ENCODE data around the gene TM9SF1. TPM values are rescaled to one million over a fixed set of nuclear protein-coding genes. Genes with fewer than 3 reads are reported as not detected.

TM9SF1 gene
- total RNA-seq, 5 donors from 2014 or later (not counting 1 experiment from before 2014, with no cell fraction given): 19.0 to 29.5 (median 21.8) TPM

DNA sequence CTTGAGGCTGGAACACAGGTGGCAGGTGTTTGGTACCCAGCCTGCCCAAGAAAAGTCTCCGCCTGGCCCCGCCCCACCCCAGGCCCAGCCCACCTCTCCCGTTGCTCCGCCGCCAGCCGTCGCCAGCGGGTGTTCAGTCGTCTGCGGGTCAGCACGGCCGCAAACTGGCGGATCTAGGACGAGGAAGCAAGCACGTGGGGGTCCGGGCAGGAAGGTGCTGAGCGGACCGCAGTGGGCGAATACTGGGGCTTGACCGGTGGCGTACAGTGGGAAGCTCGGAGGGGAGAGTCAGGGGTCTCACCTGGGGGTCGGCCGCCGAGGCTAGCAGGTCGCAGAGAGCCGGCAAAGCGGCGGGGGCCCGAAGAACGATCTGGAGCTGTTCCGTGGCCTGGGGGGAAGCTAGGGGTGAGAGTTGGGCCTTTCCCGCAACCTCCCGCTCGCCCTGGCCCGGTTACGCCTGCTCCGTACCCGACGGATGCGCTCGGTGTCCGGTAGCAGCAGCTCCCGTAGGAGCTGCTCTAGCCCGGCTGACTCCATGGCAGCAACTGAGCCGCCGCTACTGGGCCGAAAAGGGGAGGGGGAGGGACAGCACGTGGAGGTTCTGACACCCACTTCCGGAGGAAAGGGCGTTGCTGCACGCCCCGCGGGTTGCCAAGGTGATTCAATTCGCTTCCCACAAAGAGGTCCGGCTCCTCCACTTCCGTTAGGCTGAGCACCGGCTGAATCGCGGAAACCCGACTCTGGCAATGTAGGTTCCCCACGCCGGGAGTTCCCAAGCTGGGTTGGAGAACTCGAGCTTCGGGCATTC is 6.8 kb downstream of the TM9SF1 start, which contains the start of gene IPO4:
Gene IPO4, minus strand, starts transcription at position 566 of the 808 bp plus-strand sequence. Its CDS starts 29 bp downstream, at position 537.
- Mint-ChIP-seq H3K27ac (peak within 1 kb of the TSS; percentile 89 to 94), H3K9me3 (no peaks in the 10 kb centered on the region), H3K36me3 (peaks cover 29% of the 10 kb centered on the region), H3K4me3 (peak within 1 kb of the TSS; percentile 86 to 89 (median 89)), H3K27me3 (no peaks in the 10 kb centered on the region), H3K4me1 (peaks cover 38 to 50% (median 40%) of the 10 kb centered on the region in 3 donors)
- H3K4me1 ChIP-seq (ENCODE audit: control insufficient read depth in 1 of 2, extremely low read depth in 1 of 2, insufficient read depth in 2 of 2, low read length in 2 of 2): peaks cover 3 to 36% of the 10 kb centered on the region in 2 experiments
- H3K4me3 ChIP-seq (ENCODE audit: control insufficient read depth in 1 of 2, extremely low read depth in 1 of 2, low read length in 1 of 2): peak within 1 kb of the TSS; percentile 84 to 89
- H3K27me3 ChIP-seq (replicated peaks in 1 of 2; ENCODE audit: control insufficient read depth in 2 of 2, extremely low read depth in 1 of 2, insufficient read depth in 2 of 2, low read length in 1 of 2): no peaks in the 10 kb centered on the region
- peak; percentile 83 to 97 (median 94) for DNase-seq
- POLR2A ChIA-PET: interaction anchor here (0.6 to 1.1 kb wide), 5 partner anchors 27 to 110 kb away, joined by 3 to 7 read pairs (median 4); partner anchors contain the start of genes DCAF11 (in 2 of the 2), NRL (in 2 of the 2) and IRF9 (in 1 of the 2)
- no peaks in the 10 kb centered on the region for H3K9me3 ChIP-seq
- peaks cover 22 to 58% of the 10 kb centered on the region in 2 donors for H3K36me3 ChIP-seq (ENCODE audit: control insufficient read depth in 2 of 2, extremely low read depth in 1 of 2, insufficient read depth in 1 of 2, low read length in 1 of 2)
- peak within 1 kb of the TSS; percentile 70 for H3K27ac ChIP-seq (ENCODE audit: low read length)
- under 1% methylated on average over 60 of the region's 65 CpGs for WGBS (ENCODE audit: insufficient coverage)
- CTCF ChIA-PET: interaction anchor here (0.6 to 1.7 kb wide), 5 partner anchors 15 to 54 kb away, joined by 3 to 10 read pairs (median 3); partner anchors contain the start of genes IRF9 (in 1 of the 2), MDP1 (in 1 of the 2) and TINF2 (in 1 of the 2)
- ATAC-seq (replicated peaks in 1 of 4): peak; percentile 91 to 95 (median 94)

DNA sequence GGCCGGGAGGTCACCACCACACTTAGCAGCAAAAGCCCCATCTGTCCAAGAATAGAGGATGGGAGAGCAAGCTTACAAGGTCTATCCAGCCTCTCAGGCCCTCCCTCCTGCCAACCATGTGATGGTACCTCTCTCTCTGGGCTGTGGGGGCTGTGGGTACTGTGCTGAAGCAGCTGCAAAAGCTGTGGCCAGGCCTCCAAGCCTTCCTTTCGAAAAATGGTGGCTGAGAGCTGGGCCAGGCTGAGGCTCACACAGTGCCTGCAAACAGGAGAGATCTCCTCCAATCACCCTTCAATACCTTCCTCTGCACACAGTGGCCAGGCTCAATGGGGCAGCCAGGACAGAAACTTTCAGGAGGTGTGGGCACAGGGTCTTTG is 7.7 kb downstream of the TM9SF1 start:
- H3K36me3 ChIP-seq (ENCODE audit: control insufficient read depth in 2 of 2, extremely low read depth in 1 of 2, insufficient read depth in 1 of 2, low read length in 1 of 2): peaks cover 21 to 61% of the 10 kb centered on the region in 2 donors
- H3K4me1 Mint-ChIP-seq: peaks cover 33 to 43% (median 36%) of the 10 kb centered on the region in 3 donors
- H3K9me3 Mint-ChIP-seq: no peaks in the 10 kb centered on the region
- no peak for ATAC-seq (replicated peaks in 1 of 4)
- WGBS (ENCODE audit: insufficient coverage): 67% methylated on average over 1 of the region's 2 CpGs
- no peak for DNase-seq
- POLR2A ChIA-PET: interaction anchor here in 1 of 2 donors (0.8 kb wide), 1 partner anchor 26 kb away, joined by 3 read pairs; the partner anchor contains the start of gene IRF9
- CTCF ChIA-PET: interaction anchor here in 1 of 2 donors (1.3 kb wide), 1 partner anchor 26 kb away, joined by 4 read pairs; the partner anchor contains the start of gene IRF9
- peak overlapping the region; percentile 86 to 89 (median 89) for H3K4me3 Mint-ChIP-seq
- H3K9me3 ChIP-seq: no peaks in the 10 kb centered on the region
- peak overlapping the region; percentile 70 for H3K27ac ChIP-seq (ENCODE audit: low read length)
- no peaks in the 10 kb centered on the region for H3K27me3 ChIP-seq (replicated peaks in 1 of 2; ENCODE audit: control insufficient read depth in 2 of 2, extremely low read depth in 1 of 2, insufficient read depth in 2 of 2, low read length in 1 of 2)
- no peaks in the 10 kb centered on the region for H3K27me3 Mint-ChIP-seq
- H3K36me3 Mint-ChIP-seq: peaks cover 26% of the 10 kb centered on the region
- H3K4me1 ChIP-seq (ENCODE audit: control insufficient read depth in 1 of 2, extremely low read depth in 1 of 2, insufficient read depth in 2 of 2, low read length in 2 of 2): peaks cover 3 to 30% of the 10 kb centered on the region in 2 experiments
- H3K4me3 ChIP-seq (ENCODE audit: control insufficient read depth in 1 of 2, extremely low read depth in 1 of 2, low read length in 1 of 2): peak overlapping the region; percentile 84 to 89
- H3K27ac Mint-ChIP-seq: peak overlapping the region; percentile 89 to 94

DNA sequence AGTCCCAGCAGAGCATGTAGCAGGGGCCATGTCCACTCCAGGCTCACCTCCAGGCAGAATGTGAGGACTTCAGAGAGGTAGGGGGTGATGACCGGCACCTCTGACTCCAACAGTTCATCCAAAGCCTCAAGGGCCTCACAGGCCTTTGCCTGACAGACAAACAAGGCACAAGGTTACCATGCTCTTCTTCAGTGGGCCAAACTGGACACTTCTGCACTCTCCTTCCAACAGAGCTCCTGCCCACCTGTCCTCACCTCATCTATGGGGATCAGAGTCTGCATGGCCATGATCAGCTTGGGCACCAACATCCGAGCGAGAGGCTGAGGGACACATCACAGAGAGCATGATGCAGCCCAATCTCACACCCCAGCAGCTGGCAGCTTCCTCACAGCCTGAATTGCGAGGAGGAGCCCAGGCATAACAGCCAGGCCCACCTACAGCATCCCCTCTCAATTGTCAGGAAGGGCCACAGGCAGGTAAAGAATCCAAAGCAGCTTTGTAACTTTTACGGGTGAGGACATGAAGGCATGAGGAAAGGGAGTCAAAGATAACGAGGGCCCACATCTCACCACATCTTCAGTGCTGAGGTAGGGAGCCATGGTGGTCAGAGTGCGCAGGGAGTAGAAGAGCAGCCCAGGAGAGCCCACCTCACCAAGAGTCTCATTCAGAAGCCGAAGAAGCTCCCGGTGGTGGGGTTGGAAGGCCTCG is 8.3 kb downstream of the TM9SF1 start:
- Histone ChIP-seq H3K9me3 (no peaks in the 10 kb centered on the region), H3K27ac (ENCODE audit: low read length) (no peak overlapping the region), H3K4me1 (ENCODE audit: control insufficient read depth in 1 of 2, extremely low read depth in 1 of 2, insufficient read depth in 2 of 2, low read length in 2 of 2) (peaks cover 3 to 30% of the 10 kb centered on the region in 2 experiments), H3K27me3 (replicated peaks in 1 of 2; ENCODE audit: control insufficient read depth in 2 of 2, extremely low read depth in 1 of 2, insufficient read depth in 2 of 2, low read length in 1 of 2) (no peaks in the 10 kb centered on the region), H3K4me3 (ENCODE audit: control insufficient read depth in 1 of 2, extremely low read depth in 1 of 2, low read length in 1 of 2) (no peak overlapping the region), H3K36me3 (ENCODE audit: control insufficient read depth in 2 of 2, extremely low read depth in 1 of 2, insufficient read depth in 1 of 2, low read length in 1 of 2) (peaks cover 20 to 61% of the 10 kb centered on the region in 2 donors)
- Mint-ChIP-seq H3K27ac (peak overlapping the region; percentile 59 to 72), H3K27me3 (no peaks in the 10 kb centered on the region), H3K36me3 (peaks cover 26% of the 10 kb centered on the region), H3K4me1 (peaks cover 28 to 38% (median 30%) of the 10 kb centered on the region in 3 donors), H3K9me3 (no peaks in the 10 kb centered on the region), H3K4me3 (peak overlapping the region; percentile 70 to 89 (median 86))
- DNase-seq (no peak), ATAC-seq (replicated peaks in 1 of 4) (no peak)
- 100% methylated on average over 3 of the region's 10 CpGs for WGBS (ENCODE audit: insufficient coverage)
- ChIA-PET POLR2A (interaction anchor here in 1 of 2 donors (0.6 to 0.8 kb wide), 2 partner anchors 26 to 36 kb away, joined by 3 to 7 read pairs; partner anchors contain the start of gene IRF9), CTCF (no interaction called here)

DNA sequence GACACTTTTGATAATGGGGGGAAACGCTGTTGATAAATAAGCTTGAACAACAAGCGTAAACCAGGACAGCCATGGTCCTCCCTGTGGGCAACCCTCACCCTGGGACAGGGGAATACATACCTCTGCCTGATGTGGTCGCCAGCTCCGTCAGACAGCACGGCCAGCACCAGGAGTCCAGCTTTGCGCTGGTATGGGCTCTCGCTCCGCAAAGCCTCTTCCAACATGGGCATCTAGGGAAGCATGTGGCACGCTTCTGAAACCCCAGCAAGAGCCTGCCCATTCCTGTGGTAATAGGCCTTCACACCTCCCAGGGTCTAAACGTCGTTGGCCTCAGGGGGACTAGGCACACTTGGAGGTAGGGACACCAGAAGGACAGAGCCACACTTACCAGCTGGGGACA is 9.5 kb downstream of the TM9SF1 start:
- peaks cover 25% of the 10 kb centered on the region for H3K36me3 Mint-ChIP-seq
- no peak for ATAC-seq (replicated peaks in 1 of 4)
- no peaks in the 10 kb centered on the region for H3K9me3 Mint-ChIP-seq
- H3K27ac Mint-ChIP-seq: no peak overlapping the region
- peaks cover 24 to 67% of the 10 kb centered on the region in 2 donors for H3K36me3 ChIP-seq (ENCODE audit: control insufficient read depth in 2 of 2, extremely low read depth in 1 of 2, insufficient read depth in 1 of 2, low read length in 1 of 2)
- H3K27me3 Mint-ChIP-seq: no peaks in the 10 kb centered on the region
- ChIA-PET CTCF (interaction anchor here in 1 of 2 donors (0.6 to 0.7 kb wide), 2 partner anchors 24 to 41 kb away, joined by 3 read pairs; partner anchors contain the start of gene IRF9), POLR2A (interaction anchor here in 1 of 2 donors (0.9 kb wide), 1 partner anchor 10 kb away, joined by 3 read pairs; the partner anchor contains the start of gene TM9SF1)
- peaks cover 3 to 30% of the 10 kb centered on the region in 2 experiments for H3K4me1 ChIP-seq (ENCODE audit: control insufficient read depth in 1 of 2, extremely low read depth in 1 of 2, insufficient read depth in 2 of 2, low read length in 2 of 2)
- H3K4me3 ChIP-seq (ENCODE audit: control insufficient read depth in 1 of 2, extremely low read depth in 1 of 2, low read length in 1 of 2): no peak overlapping the region
- DNase-seq: no peak
- peaks cover 23 to 30% (median 27%) of the 10 kb centered on the region in 3 donors for H3K4me1 Mint-ChIP-seq
- 96% methylated on average over 10 of the region's 11 CpGs for WGBS (ENCODE audit: insufficient coverage)
- H3K27me3 ChIP-seq (replicated peaks in 1 of 2; ENCODE audit: control insufficient read depth in 2 of 2, extremely low read depth in 1 of 2, insufficient read depth in 2 of 2, low read length in 1 of 2): no peaks in the 10 kb centered on the region
- no peak overlapping the region for H3K27ac ChIP-seq (ENCODE audit: low read length)
- no peaks in the 10 kb centered on the region for H3K9me3 ChIP-seq
- no peak overlapping the region for H3K4me3 Mint-ChIP-seq

DNA sequence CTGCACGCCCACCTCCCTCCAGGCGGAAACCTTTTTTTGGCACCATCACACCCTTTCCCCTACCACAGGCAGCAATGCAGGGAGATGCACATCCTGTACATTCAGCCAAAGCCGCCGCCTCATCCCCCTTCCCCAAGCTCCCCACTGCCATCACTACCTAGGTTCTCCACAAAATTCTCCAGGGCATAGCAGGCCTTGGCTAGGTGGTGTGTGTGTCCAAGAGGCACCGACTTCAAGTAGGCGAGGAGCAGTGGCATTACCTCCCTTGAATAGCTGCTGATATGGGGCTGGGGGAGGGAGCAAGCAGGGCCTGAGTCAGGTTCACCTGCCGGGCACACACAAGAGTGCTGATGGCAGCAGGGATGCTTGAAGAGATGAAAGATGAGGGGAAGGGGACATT is 10.2 kb downstream of the TM9SF1 start:
- Mint-ChIP-seq H3K4me3 (no peak overlapping the region), H3K27ac (no peak overlapping the region), H3K36me3 (peaks cover 30% of the 10 kb centered on the region), H3K4me1 (peaks cover 23 to 29% (median 27%) of the 10 kb centered on the region in 3 donors), H3K9me3 (no peaks in the 10 kb centered on the region), H3K27me3 (no peaks in the 10 kb centered on the region)
- CTCF ChIA-PET: interaction anchor here in 1 of 2 donors (0.5 kb wide), 1 partner anchor 554 kb away, joined by 3 read pairs; no protein-coding TSS in a partner anchor
- POLR2A ChIA-PET: interaction anchor here (0.7 to 0.9 kb wide), 2 partner anchors 10 to 14 kb away, joined by 3 to 5 read pairs; partner anchors contain the start of gene TM9SF1 (in 1 of the 2)
- no peak for ATAC-seq (replicated peaks in 1 of 4)
- Histone ChIP-seq H3K9me3 (no peaks in the 10 kb centered on the region), H3K27me3 (replicated peaks in 1 of 2; ENCODE audit: control insufficient read depth in 2 of 2, extremely low read depth in 1 of 2, insufficient read depth in 2 of 2, low read length in 1 of 2) (no peaks in the 10 kb centered on the region), H3K4me1 (ENCODE audit: control insufficient read depth in 1 of 2, extremely low read depth in 1 of 2, insufficient read depth in 2 of 2, low read length in 2 of 2) (peaks cover 3 to 30% of the 10 kb centered on the region in 2 experiments), H3K36me3 (ENCODE audit: control insufficient read depth in 2 of 2, extremely low read depth in 1 of 2, insufficient read depth in 1 of 2, low read length in 1 of 2) (peaks cover 28 to 67% of the 10 kb centered on the region in 2 donors), H3K27ac (ENCODE audit: low read length) (no peak overlapping the region), H3K4me3 (ENCODE audit: control insufficient read depth in 1 of 2, extremely low read depth in 1 of 2, low read length in 1 of 2) (no peak overlapping the region)
- 96% methylated on average over 5 of the region's 7 CpGs for WGBS (ENCODE audit: insufficient coverage)
- DNase-seq: no peak

Data from T-cell (primary cell).